ENCODE data around the gene PDS5B. TPM values are rescaled to one million over a fixed set of nuclear protein-coding genes. Genes with fewer than 3 reads are reported as not detected.

PDS5B gene
- total RNA-seq, 2 experiments from 2014 or later, result 39.8 to 40.6 TPM

DNA sequence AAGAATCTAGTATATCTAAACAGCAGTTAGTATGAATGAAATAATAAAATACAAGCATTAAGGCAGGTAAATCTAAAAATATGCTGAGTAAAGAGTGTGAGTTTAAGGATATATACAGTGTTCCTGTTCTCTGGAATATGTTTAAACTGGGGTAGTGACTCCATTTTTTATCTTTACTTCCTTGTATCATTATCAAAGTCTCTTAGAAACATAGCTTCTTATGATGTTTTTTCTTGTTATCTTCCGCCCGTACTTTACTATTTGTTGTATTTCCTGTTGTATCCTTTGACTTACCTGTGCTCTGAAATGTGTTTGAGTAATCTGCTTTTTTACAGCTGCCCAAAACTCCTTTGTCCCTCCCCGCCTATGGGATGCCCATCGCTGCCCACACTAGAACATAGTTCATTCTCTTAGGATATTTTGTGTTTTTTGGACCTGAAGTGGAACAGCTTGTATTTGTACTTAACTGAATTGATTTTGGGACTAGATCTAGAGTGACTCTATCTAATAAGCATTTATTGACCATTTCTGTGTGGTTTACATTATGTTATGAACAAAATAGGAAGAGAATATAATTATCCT lies 80.8 kb downstream of the PDS5B start:
- POLR2A ChIA-PET, result interaction anchor here (1.2 kb wide), 1 partner anchor 16 kb away, joined by 3 read pairs; no protein-coding TSS in a partner anchor
- H3K4me3 ChIP-seq (ENCODE audit: low read length), result no peak overlapping the region
- no peaks in the 10 kb centered on the region for H3K27me3 ChIP-seq (ENCODE audit: control insufficient read depth in 1 of 2, insufficient read depth in 2 of 2, low read length in 2 of 2)
- TF ChIP-seq, protein P1, sequence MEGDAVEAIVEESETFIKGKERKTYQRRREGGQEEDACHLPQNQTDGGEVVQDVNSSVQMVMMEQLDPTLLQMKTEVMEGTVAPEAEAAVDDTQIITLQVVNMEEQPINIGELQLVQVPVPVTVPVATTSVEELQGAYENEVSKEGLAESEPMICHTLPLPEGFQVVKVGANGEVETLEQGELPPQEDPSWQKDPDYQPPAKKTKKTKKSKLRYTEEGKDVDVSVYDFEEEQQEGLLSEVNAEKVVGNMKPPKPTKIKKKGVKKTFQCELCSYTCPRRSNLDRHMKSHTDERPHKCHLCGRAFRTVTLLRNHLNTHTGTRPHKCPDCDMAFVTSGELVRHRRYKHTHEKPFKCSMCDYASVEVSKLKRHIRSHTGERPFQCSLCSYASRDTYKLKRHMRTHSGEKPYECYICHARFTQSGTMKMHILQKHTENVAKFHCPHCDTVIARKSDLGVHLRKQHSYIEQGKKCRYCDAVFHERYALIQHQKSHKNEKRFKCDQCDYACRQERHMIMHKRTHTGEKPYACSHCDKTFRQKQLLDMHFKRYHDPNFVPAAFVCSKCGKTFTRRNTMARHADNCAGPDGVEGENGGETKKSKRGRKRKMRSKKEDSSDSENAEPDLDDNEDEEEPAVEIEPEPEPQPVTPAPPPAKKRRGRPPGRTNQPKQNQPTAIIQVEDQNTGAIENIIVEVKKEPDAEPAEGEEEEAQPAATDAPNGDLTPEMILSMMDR (IDR thresholded peaks at IDR 0.05), result no peak
- H3K9me3 ChIP-seq (ENCODE audit: control insufficient read depth in 1 of 2, insufficient read depth in 1 of 2, low read length in 2 of 2), result no peaks in the 10 kb centered on the region
- peak overlapping the region; percentile 6 for H3K27ac Mint-ChIP-seq
- H3K36me3 Mint-ChIP-seq (ENCODE audit: low read depth), result peaks cover 28% of the 10 kb centered on the region
- H3K27ac ChIP-seq (ENCODE audit: low read depth in 1 of 2, low read length in 2 of 2), result no peak overlapping the region
- peaks cover 10% of the 10 kb centered on the region for H3K4me1 Mint-ChIP-seq (ENCODE audit: low read depth)
- CTCF ChIA-PET, result interaction anchor here (1.2 to 5.2 kb wide), 2 partner anchors 28 to 81 kb away, joined by 4 to 41 read pairs; partner anchors contain the start of gene PDS5B
- H3K36me3 ChIP-seq (ENCODE audit: insufficient read depth, low read length), result peaks cover 5% of the 10 kb centered on the region
- ATAC-seq (ENCODE audit: poor library complexity) (no peak), DNase-seq (no peak)
- H3K4me1 ChIP-seq (ENCODE audit: insufficient read depth, low read length), result no peaks in the 10 kb centered on the region
- no peak overlapping the region for H3K4me3 Mint-ChIP-seq
- intact Hi-C loops (cut with DNase I, micrococcal nuclease), result no loop called here
- H3K9me3 Mint-ChIP-seq, result no peaks in the 10 kb centered on the region
- no peaks in the 10 kb centered on the region for H3K27me3 Mint-ChIP-seq

DNA sequence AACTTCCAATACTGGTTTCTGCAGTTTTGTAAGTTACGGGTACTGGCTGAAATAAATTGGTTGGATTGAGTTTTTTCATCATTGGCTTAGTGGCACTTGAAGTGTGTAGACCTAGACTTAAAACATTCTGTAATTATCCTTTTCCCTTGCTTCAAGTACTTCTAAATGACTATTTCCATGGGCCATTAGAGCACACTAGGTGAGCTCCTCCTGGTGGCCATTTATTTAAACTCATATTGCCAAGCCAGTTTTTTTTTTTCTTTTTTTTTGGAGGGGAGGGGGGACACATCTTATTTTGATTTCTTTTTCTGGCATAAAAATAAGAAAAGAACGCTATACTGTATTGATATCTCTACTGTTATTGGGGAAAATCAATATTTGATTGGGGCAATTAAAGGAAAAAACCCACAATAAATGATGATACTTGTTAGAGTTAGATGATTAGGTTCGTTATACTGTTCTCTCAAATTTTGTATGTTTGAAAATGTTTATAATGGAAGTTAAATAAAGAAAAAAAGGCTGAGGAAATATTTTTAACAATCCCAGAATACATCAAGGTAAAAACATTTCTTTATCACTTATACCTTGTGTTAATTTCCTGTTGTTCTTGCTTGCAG lies 82.9 kb downstream of the PDS5B start:
- ATAC-seq (ENCODE audit: poor library complexity) (peak; percentile 68), DNase-seq (peak in 4 of 14 experiments; percentile 10 to 72 (median 62))
- Mint-ChIP-seq H3K4me1 (ENCODE audit: low read depth) (peaks cover 10% of the 10 kb centered on the region), H3K9me3 (no peaks in the 10 kb centered on the region), H3K27me3 (no peaks in the 10 kb centered on the region), H3K27ac (no peak overlapping the region), H3K4me3 (no peak overlapping the region), H3K36me3 (ENCODE audit: low read depth) (peaks cover 46% of the 10 kb centered on the region)
- no peaks in the 10 kb centered on the region for H3K27me3 ChIP-seq (ENCODE audit: control insufficient read depth in 1 of 2, insufficient read depth in 2 of 2, low read length in 2 of 2)
- intact Hi-C loops (cut with DNase I, micrococcal nuclease), result loop anchor here in 1 of 2 experiments (1.0 kb wide), 1 partner anchor 83 kb away; the partner anchor contains the start of gene PDS5B
- H3K27ac ChIP-seq (ENCODE audit: low read depth in 1 of 2, low read length in 2 of 2), result no peak overlapping the region
- TF ChIP-seq, protein P1 (IDR thresholded peaks at IDR 0.05), result peak; percentile 71
- H3K9me3 ChIP-seq (ENCODE audit: control insufficient read depth in 1 of 2, insufficient read depth in 1 of 2, low read length in 2 of 2), result no peaks in the 10 kb centered on the region
- H3K4me3 ChIP-seq (ENCODE audit: low read length), result no peak overlapping the region
- peaks cover 11% of the 10 kb centered on the region for H3K36me3 ChIP-seq (ENCODE audit: insufficient read depth, low read length)
- ChIA-PET POLR2A (interaction anchor here (0.7 to 1.3 kb wide), 5 partner anchors 20 to 874 kb away, joined by 3 to 4 read pairs (median 3); partner anchors contain the start of gene PDS5B), CTCF (interaction anchor here (0.7 to 5.2 kb wide), 8 partner anchors 8 to 83 kb away, joined by 3 to 41 read pairs (median 4); partner anchors contain the start of gene PDS5B)
- no peaks in the 10 kb centered on the region for H3K4me1 ChIP-seq (ENCODE audit: insufficient read depth, low read length)

DNA sequence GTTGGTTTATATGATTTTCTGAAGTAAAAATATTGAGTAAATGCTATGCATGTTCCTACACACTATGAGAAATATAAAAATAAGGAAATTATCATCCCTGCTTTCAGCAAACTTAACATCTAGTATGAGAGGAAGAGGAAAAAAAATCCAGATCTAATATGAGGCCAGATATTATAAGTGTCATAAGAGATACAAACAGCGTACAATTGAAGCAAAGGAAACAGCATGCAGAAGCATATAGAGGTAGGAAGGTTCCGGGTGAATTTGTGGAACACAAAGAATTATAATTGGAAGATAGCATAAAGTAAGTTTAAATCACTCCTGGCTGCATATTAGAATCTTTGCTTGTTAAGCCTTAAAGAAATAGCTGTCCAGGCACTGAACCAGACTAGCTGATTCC lies 88.3 kb downstream of the PDS5B start:
- POLR2A ChIA-PET, result no interaction called here
- CTCF ChIA-PET, result no interaction called here

More for the DNA sequence above, 88.3 kb downstream of the PDS5B start:
- DNase-seq (no peak), ATAC-seq (ENCODE audit: poor library complexity) (no peak)
- no peaks in the 10 kb centered on the region for H3K9me3 ChIP-seq (ENCODE audit: control insufficient read depth in 1 of 2, insufficient read depth in 1 of 2, low read length in 2 of 2)
- H3K4me1 ChIP-seq (ENCODE audit: insufficient read depth, low read length), result no peaks in the 10 kb centered on the region
- intact Hi-C loops (cut with DNase I, micrococcal nuclease), result no loop called here
- Mint-ChIP-seq H3K4me3 (no peak overlapping the region), H3K27ac (no peak overlapping the region), H3K9me3 (no peaks in the 10 kb centered on the region), H3K27me3 (no peaks in the 10 kb centered on the region), H3K4me1 (ENCODE audit: low read depth) (no peaks in the 10 kb centered on the region), H3K36me3 (ENCODE audit: low read depth) (peaks cover 73% of the 10 kb centered on the region)
- H3K4me3 ChIP-seq (ENCODE audit: low read length), result no peak overlapping the region
- H3K27ac ChIP-seq (ENCODE audit: low read depth in 1 of 2, low read length in 2 of 2), result no peak overlapping the region
- peaks cover 20% of the 10 kb centered on the region for H3K36me3 ChIP-seq (ENCODE audit: insufficient read depth, low read length)
- TF ChIP-seq, protein P1 (IDR thresholded peaks at IDR 0.05), result no peak
- no peaks in the 10 kb centered on the region for H3K27me3 ChIP-seq (ENCODE audit: control insufficient read depth in 1 of 2, insufficient read depth in 2 of 2, low read length in 2 of 2)

Data from CD4-positive, alpha-beta T cell (primary cell).